H7 (cell line): ENCODE measurements around the gene HMGN5. TPM values are rescaled to one million over a fixed set of nuclear protein-coding genes. Genes with fewer than 3 reads are reported as not detected.

Experiments used
- DNase-seq: peaks from one replicate; pipeline ENCODE4 v3.0.0; 2012
- H3K27me3 ChIP-seq: 2 replicates; pipeline ENCODE4 v1.6.0; 2011; ENCODE audit warnings: mild to moderate bottlenecking, low read length; ENCODE audit not compliant: control insufficient read depth, insufficient read depth
- H3K36me3 ChIP-seq: replicated peaks from 2 replicates; pipeline ENCODE4 v1.5.1; 2011; ENCODE audit warnings: low read length; ENCODE audit not compliant: control insufficient read depth, insufficient read depth
- H3K4me3 ChIP-seq: 2 replicates; pipeline ENCODE4 v1.5.1; 2011; ENCODE audit warnings: low read depth, mild to moderate bottlenecking, control low read depth, low read length, moderate library complexity; ENCODE audit not compliant: insufficient read depth
- total RNA-seq: library from RNA; depleted of rRNA; stranded (reverse); fragments of >200 nt; shearing (Covaris generic); gene quantifications from 2 replicates; pipeline ENCODE4 v1.2.3, GENCODE V29; 2014; rRNA removed

HMGN5 gene, protein sequence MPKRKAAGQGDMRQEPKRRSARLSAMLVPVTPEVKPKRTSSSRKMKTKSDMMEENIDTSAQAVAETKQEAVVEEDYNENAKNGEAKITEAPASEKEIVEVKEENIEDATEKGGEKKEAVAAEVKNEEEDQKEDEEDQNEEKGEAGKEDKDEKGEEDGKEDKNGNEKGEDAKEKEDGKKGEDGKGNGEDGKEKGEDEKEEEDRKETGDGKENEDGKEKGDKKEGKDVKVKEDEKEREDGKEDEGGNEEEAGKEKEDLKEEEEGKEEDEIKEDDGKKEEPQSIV
- 1.7 and 3.5 TPM in 2 replicates for total RNA-seq

DNA sequence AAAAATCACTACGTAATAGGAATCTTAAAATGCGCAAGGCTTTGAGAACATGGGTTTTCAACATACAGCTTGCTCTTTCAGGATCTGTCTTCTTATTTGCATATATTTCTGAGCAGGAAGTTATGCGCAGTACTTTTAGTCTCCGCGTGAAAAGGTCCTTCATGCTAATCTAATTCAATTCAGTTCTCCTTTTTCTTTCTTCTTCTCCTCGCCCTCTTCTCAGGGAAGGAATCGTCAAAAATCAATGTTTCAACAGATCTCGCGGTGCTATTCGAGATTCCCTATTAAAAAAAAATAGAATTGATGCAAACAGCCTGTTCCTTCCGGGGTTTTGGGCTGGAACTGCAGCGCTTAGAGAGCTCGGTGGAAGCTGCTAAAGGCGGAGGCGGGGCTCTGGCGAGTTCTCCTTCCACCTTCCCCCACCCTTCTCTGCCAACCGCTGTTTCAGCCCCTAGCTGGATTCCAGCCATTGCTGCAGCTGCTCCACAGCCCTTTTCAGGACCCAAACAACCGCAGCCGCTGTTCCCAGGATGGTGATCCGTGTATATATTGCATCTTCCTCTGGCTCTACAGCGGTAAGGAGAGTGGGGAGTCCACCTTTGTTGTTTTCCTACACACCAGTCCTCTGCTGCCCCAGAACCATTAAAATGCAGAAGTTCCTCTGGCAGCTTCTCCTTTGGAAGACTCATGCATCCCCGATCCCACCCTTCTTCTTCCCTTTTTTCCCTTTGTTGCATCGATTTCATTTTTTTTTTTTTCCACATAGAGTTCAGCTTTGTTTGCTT lies at the start of gene HMGN5, which contains the start of gene SH3BGRL:
Gene HMGN5, minus strand, starts transcription at position 243 of the 785 bp plus-strand sequence. CDS start 80,364 bp downstream, outside the sequence.
Gene SH3BGRL, plus strand, starts transcription at position 432 of the 785 bp plus-strand sequence. Its CDS starts 99 bp downstream, at position 531.
- peak within 1 kb of the TSS; percentile 43 for H3K4me3 ChIP-seq
- H3K36me3 ChIP-seq = no peaks in the 10 kb centered on the region
- peak; percentile 35 for DNase-seq
- H3K27me3 ChIP-seq = no peaks in the 10 kb centered on the region

DNA sequence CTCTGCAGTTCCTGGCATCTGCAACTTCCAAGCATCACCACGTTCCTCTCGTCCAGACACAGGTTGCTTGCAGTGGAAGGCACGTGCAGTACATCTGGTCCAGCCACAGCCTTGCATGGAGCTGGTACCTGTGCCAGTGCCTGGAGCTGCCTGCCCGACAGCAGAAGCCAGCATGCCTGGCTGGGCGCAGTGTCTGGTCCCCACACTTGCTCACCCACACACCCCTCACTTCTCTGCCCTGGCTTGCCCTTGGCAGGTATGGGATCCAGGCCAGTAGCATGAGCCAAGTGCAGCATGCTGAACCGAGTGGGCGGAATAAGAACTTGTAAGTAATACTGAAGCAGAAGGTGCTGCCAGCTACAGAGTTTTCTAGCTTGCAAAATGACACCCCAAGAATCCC lies 40.0 kb upstream of the HMGN5 start:
- no peaks in the 10 kb centered on the region for H3K36me3 ChIP-seq
- no peak for DNase-seq
- no peak overlapping the region for H3K4me3 ChIP-seq
- H3K27me3 ChIP-seq = no peaks in the 10 kb centered on the region

DNA sequence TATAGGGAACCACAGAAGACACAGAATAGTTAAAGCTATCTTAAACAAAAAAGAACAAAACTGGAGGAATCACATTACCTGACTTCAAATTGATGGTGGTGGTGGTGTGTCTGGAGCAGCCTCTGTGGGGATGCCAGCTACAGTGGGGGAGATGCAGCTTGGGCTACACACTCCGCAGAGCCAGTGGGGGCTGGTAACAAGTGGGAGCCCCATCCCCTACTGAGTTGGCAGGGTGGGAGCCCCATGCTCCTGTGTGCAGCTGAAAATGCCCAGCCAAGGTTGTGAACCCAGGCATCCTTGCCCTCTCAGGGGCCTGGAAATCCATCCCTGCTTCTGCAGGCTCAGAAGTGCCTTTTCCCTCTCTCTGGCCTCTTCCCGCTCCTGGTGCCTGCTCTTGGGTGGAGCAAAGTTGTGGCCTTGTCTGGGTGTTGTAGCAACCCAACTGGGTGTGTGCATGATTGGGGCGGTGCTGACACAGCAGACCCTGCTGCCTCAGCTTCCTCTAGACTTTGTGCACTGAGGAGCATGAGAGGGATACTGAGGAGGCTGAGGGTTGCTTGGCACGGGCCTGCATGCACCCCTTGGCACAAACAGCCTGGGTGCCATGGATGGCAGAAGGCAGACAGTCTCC lies 39.1 kb upstream of the HMGN5 start:
- Histone ChIP-seq H3K4me3 (no peak overlapping the region), H3K27me3 (no peaks in the 10 kb centered on the region), H3K36me3 (no peaks in the 10 kb centered on the region)
- no peak for DNase-seq

DNA sequence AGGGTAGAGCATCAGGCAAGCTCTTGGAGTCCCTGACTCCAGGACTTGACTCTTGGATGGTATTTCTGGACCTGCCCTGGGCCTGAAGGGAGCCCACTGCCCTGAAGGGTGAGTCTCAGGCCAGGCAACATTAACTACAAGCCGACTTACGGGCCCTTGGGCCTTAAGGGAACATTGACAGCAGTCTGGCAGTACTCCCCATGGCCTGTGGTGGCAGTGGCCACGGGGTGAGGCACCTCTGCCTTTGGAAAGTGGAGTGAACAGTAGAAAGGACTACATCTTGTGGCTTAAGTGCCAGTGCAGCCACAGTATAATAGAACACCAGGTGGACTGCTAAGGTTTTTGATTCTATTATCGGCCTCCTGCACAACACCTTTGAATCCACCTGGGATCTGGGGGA lies 36.5 kb upstream of the HMGN5 start:
- H3K4me3 ChIP-seq = no peak overlapping the region
- no peaks in the 10 kb centered on the region for H3K27me3 ChIP-seq
- DNase-seq = no peak
- H3K36me3 ChIP-seq = no peaks in the 10 kb centered on the region

DNA sequence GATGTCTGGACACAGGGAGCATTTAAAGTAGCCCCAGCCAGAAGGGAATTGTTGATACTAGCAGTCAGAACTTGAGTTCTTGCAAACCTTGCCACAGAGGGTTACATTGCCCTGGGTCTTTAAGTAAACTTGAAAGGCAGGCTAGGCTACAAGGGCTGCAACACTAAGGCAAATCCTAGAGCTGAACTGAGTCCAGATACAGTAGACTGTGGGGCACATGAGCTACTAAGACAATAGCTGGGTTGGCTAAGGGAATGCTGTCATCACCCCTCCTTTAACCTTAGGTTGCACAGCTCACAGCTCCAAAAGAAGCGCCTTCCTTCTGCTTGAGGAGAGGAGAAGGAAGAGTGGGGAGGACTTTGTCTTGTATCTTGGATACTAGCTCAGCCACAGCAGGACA lies 35.8 kb upstream of the HMGN5 start:
- Histone ChIP-seq H3K27me3 (no peaks in the 10 kb centered on the region), H3K36me3 (no peaks in the 10 kb centered on the region), H3K4me3 (no peak overlapping the region)
- DNase-seq = no peak

DNA sequence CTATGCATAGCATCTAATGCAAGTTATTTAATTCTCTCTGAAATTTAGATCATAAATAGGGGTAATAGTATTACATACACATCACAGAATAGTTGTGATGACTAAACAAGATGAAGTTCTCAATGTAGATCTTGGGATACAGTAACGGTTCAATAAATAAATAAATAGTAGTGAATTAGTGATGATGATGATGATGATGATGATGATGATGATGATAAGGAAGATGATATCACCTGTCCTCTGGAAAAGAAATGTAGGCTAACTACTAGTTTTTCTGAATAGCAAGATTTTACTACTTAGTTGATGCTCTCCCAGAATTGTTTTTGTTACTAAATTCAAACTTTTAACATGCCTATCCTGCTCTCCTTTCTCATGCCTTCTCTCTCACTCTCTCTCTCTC lies 30.5 kb upstream of the HMGN5 start:
- Histone ChIP-seq H3K4me3 (no peak overlapping the region), H3K27me3 (no peaks in the 10 kb centered on the region), H3K36me3 (no peaks in the 10 kb centered on the region)
- DNase-seq = no peak

DNA sequence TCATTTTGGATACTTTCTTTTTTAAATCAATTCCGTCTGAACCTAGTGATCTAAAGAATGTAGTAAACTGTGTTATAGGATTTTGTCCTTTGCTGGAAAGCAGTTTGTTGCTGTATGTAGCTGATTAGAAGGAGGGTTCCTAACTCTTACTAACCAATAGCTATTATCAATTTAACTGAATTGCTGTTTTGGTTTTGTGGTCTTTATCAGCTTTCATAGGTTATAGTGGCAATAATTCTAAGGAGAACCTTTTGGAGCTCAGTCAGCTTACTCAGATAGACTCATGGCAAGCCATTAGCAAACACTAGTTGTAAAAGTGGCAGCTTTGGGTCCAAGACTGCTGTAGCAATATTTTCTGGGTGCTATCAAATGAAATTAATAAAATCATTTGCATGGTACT lies 29.8 kb upstream of the HMGN5 start:
- no peaks in the 10 kb centered on the region for H3K36me3 ChIP-seq

DNA sequence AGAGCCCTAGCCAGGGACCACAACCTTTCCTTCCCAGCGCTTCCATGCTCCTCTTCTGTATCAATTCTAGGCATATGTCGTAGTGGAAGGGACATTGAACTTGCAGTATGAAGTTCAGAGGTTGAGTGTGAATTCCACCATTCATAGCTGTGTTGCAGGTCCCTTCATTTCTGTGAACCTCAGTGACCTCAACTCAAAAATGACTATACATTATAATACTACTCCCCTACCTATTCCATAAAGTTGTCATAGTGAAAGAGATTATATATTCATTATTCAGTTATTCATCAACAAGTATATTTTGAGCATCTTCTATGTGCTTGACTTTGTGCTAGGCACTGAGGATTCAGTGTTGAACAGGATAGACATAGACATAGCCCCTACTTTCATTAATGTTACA lies 28.2 kb upstream of the HMGN5 start:
- Histone ChIP-seq H3K27me3 (no peaks in the 10 kb centered on the region), H3K36me3 (no peaks in the 10 kb centered on the region), H3K4me3 (no peak overlapping the region)
- DNase-seq = no peak

More for the DNA sequence above, 29.8 kb upstream of the HMGN5 start:
- no peaks in the 10 kb centered on the region for H3K27me3 ChIP-seq
- H3K4me3 ChIP-seq = no peak overlapping the region
- DNase-seq = no peak

DNA sequence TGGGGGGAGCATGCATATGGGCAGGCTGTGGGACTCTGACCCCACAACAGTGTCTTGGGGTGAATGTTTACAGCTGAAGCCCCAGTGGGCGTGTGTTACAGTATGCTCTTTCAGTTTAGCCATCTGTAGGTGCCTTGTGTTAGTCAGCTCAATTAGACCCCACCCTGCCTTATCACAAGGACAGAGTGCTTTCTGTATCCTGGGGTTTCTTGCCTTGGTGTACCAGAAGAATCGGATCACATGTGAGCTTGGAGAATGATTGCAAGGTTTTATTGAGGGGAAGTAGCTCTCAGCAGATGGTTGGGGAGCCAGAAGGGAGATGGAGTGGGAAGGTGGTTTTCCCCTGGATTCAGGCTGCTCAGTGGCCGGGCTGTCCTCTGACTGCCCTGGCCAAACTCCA lies 27.5 kb upstream of the HMGN5 start:
- no peaks in the 10 kb centered on the region for H3K27me3 ChIP-seq
- no peak for DNase-seq

DNA sequence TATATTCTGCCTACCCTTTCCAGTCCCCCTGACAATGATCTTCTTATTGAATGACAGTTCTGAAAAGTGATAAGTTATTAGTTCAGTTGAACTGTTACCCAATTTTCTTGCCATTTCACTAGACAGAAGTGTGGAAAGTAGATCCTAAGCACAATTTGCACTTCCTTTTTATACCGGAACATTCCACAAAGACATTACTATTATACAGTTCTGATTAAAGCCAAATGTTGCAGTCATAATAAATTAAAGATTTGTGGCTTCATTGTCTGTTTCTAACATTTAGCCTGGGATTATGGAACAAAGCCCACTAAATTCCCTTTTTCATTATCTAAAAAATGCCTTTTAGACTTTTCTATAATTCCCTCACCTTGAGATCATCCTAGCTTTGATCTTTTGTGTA lies 14.0 kb upstream of the HMGN5 start:
- DNase-seq = no peak
- Histone ChIP-seq H3K4me3 (no peak overlapping the region), H3K36me3 (no peaks in the 10 kb centered on the region), H3K27me3 (no peaks in the 10 kb centered on the region)

More for the DNA sequence above, 27.5 kb upstream of the HMGN5 start:
- H3K36me3 ChIP-seq = no peaks in the 10 kb centered on the region
- H3K4me3 ChIP-seq = no peak overlapping the region

DNA sequence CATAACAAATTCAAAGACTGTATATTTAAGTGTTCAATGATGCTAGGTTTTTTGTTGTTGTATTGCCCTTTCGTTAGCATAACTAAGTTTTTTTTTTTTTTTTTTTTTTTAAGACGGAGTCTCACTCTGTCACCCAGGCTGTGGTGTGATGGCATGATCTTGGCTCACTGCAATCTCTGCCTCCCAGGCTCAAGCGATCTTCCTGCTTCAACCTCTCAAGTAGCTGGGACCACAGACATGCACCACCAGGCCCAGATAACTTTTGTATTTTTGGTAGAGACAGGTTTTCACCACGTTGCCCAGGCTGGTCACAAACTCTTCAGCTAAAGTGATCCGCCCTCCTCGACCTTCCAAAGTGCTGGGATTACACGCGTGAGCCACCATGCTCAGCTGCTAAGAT lies 7.2 kb upstream of the HMGN5 start:
- Histone ChIP-seq H3K27me3 (no peaks in the 10 kb centered on the region), H3K4me3 (no peak overlapping the region), H3K36me3 (no peaks in the 10 kb centered on the region)
- DNase-seq = no peak

DNA sequence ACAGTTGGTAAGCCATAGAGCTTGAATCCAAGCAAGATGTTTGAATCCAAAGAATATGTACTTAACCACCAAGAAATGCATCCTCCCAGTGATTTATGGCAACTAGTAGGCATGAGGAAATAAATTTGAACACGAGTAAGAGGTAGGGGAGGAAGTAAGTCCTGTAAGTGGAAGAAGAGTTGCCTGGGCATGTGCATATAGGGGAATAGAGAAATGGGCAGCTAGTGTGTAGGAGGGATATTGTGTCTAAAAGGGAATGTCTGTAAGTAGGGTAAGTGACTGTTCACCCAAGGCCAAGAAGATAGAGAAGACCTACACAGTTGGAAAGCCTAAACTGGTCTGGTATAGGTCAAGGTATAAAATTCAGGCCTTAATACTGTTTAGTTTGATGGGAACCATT lies 4.8 kb upstream of the HMGN5 start:
- no peak for DNase-seq
- no peaks in the 10 kb centered on the region for H3K36me3 ChIP-seq
- no peak overlapping the region for H3K4me3 ChIP-seq
- no peaks in the 10 kb centered on the region for H3K27me3 ChIP-seq

DNA sequence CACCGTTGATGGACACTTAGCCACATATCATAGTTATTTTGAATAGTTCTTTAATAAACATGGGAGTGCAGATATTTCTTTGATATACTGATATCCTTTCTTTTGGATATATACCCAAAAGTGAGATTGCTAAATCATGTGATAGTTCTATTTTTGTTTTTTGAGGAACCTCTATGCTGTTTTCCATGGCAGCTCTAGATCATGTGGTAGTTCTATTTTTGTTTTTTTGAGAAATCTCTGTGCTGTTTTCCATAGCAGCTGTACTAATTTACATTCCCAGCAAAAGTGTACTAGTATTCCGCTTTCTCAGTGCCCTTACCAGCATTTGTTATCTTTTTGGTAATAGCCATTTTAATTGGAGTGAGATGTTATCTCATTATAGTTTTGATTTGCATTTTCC lies 3.8 kb upstream of the HMGN5 start:
- Histone ChIP-seq H3K36me3 (no peaks in the 10 kb centered on the region), H3K4me3 (no peak overlapping the region), H3K27me3 (no peaks in the 10 kb centered on the region)
- no peak for DNase-seq

DNA sequence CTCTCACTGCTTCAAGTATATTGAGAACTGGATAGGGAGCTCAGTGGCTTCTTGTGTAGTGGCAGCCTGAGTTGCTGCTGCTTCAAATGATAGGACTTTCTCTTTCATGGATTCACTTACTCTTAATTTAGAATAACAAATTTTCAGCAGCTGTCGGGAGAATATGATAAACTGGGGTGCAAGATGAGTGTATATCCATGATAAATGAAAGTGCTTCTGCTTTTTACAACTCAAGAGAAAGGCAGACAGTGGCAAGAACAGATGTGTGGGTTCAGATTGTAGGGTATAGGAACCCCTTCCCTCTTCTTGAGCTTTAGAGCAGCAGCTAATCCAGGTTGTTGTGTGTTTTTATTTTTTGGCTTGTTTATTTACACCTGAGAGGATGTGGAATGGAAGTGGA lies 1.2 kb upstream of the HMGN5 start:
- DNase-seq = no peak
- H3K4me3 ChIP-seq = peak overlapping the region; percentile 43
- no peaks in the 10 kb centered on the region for H3K27me3 ChIP-seq
- H3K36me3 ChIP-seq = no peaks in the 10 kb centered on the region

DNA sequence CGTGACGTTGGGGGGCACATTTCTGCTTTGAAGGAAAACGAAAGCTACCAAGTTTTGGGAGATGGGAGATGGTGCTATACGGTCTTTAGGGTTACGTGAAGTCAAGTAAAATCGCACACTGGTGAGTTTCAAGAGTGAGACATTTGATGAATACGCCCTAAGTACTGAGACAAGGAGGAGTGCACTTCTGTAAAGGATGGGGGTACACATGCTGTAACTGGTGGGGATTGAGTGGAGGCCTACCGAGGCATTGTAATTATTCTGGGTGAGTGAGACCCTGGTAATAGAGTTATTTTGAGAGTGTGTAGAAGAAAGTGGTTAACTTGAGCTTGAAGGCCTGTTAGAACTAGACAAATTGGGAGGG lies 725 bp upstream of the HMGN5 start:
- Histone ChIP-seq H3K4me3 (peak overlapping the region; percentile 43), H3K36me3 (no peaks in the 10 kb centered on the region), H3K27me3 (no peaks in the 10 kb centered on the region)
- no peak for DNase-seq
